K562 (cell line): ENCODE measurements around the gene MAP4K5. TPM values are rescaled to one million over a fixed set of nuclear protein-coding genes. Genes with fewer than 3 reads are reported as not detected.
A peak's percentile ranks its signal among the peaks of the same experiment; 100 is the strongest.

Experiments used
- BHLHE40 ChIP-seq: IDR thresholded peaks from 2 replicates; pipeline ENCODE4 v1.6.1; 2011; ENCODE audit warnings: low read length, improper control_type of control experiment
- EP400 ChIP-seq: fragments of 450-650 bp; IDR thresholded peaks from 2 replicates; pipeline ENCODE4 v1.6.1; 2017; ENCODE audit warnings: antibody characterized with exemption, mild to moderate bottlenecking, moderate library complexity
- FOXK2 ChIP-seq, 2 experiments: fragments of 450-650 bp; IDR thresholded peaks in 1 of 2; conservative IDR thresholded peaks in 1 of 2; 2 replicates each; pipeline ENCODE4 v1.6.1; 2016; ENCODE audit warnings: low read depth in 2 of 2, mild to moderate bottlenecking in 1 of 2
- GABPB1 ChIP-seq: sonication (generic); formaldehyde crosslinking; IDR thresholded peaks from 2 replicates; pipeline ENCODE4 v1.8.0; 2022; ENCODE audit warnings: mild to moderate bottlenecking, missing genetic modification reagents
- KAT2B ChIP-seq: IDR thresholded peaks from one replicate; pipeline ENCODE4 v1.6.1; 2012; ENCODE audit warnings: low read depth, mild to moderate bottlenecking, control low read depth, inconsistent platforms, low read length, moderate library complexity
- MXI1 ChIP-seq: IDR thresholded peaks from 2 replicates; pipeline ENCODE4 v1.6.1; 2011; ENCODE audit warnings: low read depth, mild to moderate bottlenecking, improper control_type of control experiment, low read length
- NR2C2 ChIP-seq, 2 experiments: fragments of 200-800 bp in 1 of 2; sonication (Bioruptor generic) in 1 of 2; sonication (generic) in 1 of 2; formaldehyde crosslinking in 1 of 2; IDR thresholded peaks; 2 replicates each; pipeline versions ENCODE4 v1.6.1 to v1.8.0; 2016 to 2022; ENCODE audit warnings: mild to moderate bottlenecking in 1 of 2, missing compliant biosample characterization in 1 of 2, missing genetic modification characterization in 1 of 2, missing genetic modification reagents in 1 of 2
- PHF20 ChIP-seq: fragments of 450-650 bp; IDR thresholded peaks from 2 replicates; pipeline ENCODE4 v1.6.1; 2018; ENCODE audit not compliant: partially characterized antibody
- RFX5 ChIP-seq: IDR thresholded peaks from 2 replicates; pipeline ENCODE4 v1.6.1; 2011; ENCODE audit warnings: low read depth, mild to moderate bottlenecking, improper control_type of control experiment, low read length
- SMARCA5 ChIP-seq: fragments of 450-650 bp; IDR thresholded peaks from 2 replicates; pipeline ENCODE4 v1.6.1; 2016
- SREBF1 ChIP-seq: fragments of 150-350 bp; IDR thresholded peaks from 2 replicates; pipeline ENCODE4 v1.6.1; 2014; ENCODE audit warnings: antibody characterized with exemption, low read depth, low read length, borderline replicate concordance
- TRIM24 ChIP-seq, 2 experiments: fragments of 450-650 bp; IDR thresholded peaks; 2 replicates each; pipeline ENCODE4 v1.6.1; 2016
- VEZF1 ChIP-seq: fragments of 200-800 bp; sonication (Bioruptor generic); IDR thresholded peaks from 2 replicates; pipeline ENCODE4 v1.6.1; 2017; ENCODE audit warnings: missing genetic modification characterization, missing compliant biosample characterization
- ZNF133 ChIP-seq: fragments of 250-450 bp; sonication (Bioruptor Pico); IDR thresholded peaks from 2 replicates; pipeline ENCODE4 v1.4.0; 2020; ENCODE audit warnings: mild to moderate bottlenecking
- ZNF408 ChIP-seq: fragments of 250-450 bp; sonication (Bioruptor Pico); IDR thresholded peaks from 2 replicates; pipeline ENCODE4 v1.4.0; 2020; ENCODE audit warnings: low read depth, mild to moderate bottlenecking, moderate library complexity
- polyA plus RNA-seq, 8 experiments: library from polyadenylated mRNA; depleted of rRNA in 4 of 8; stranded (reverse) in 5 of 8; unstranded in 3 of 8; fragments of >200 nt; fragmentation: Nextera tagmentation in 2 of 8; fragmentation: Illumina TruSeq in 1 of 8; extraction: Ambion mirVana in 2 of 8; extraction: Trizol in 1 of 8; gene quantifications; 2 replicates each; pipeline versions ENCODE4 v1.2.1 to v1.2.3, GENCODE V29; 2011 to 2014; ENCODE audit warnings: inconsistent platforms in 1 of 8, missing spikeins in 1 of 8
- total RNA-seq, 7 experiments: library from RNA; depleted of rRNA in 6 of 7; stranded (reverse); fragments of >200 nt in 6 of 7; fragmentation: Illumina TruSeq in 2 of 7; extraction: Trizol in 2 of 7; gene quantifications; 2 replicates each; pipeline versions ENCODE4 v1.2.1 to v1.2.3, GENCODE V29; 2011 to 2021; ENCODE audit warnings: low replicate concordance in 1 of 7
- TF ChIP-seq, protein P1 (sequence below): sonication (generic); formaldehyde crosslinking; IDR thresholded peaks from 2 replicates; pipeline ENCODE4 v1.9.0; 2022; ENCODE audit warnings: mild to moderate bottlenecking, missing genetic modification reagents
- TF ChIP-seq, protein P2 (sequence below), 2 experiments: fragments of 450-650 bp in 1 of 2; sonication (generic) in 1 of 2; formaldehyde crosslinking in 1 of 2; IDR thresholded peaks; 2 replicates each; pipeline versions ENCODE4 v1.7.1 to v1.9.0; 2016 to 2022; ENCODE audit warnings: inconsistent platforms in 1 of 2, mild to moderate bottlenecking in 1 of 2, missing genetic modification reagents in 1 of 2

The MAP4K5 gene
- total and polyA plus RNA-seq, 9 of the 15 experiments (the other 6 are each of a cell fraction or from before 2014, with no cell fraction given), result 5.9 to 29.4 (median 18.0) TPM

DNA sequence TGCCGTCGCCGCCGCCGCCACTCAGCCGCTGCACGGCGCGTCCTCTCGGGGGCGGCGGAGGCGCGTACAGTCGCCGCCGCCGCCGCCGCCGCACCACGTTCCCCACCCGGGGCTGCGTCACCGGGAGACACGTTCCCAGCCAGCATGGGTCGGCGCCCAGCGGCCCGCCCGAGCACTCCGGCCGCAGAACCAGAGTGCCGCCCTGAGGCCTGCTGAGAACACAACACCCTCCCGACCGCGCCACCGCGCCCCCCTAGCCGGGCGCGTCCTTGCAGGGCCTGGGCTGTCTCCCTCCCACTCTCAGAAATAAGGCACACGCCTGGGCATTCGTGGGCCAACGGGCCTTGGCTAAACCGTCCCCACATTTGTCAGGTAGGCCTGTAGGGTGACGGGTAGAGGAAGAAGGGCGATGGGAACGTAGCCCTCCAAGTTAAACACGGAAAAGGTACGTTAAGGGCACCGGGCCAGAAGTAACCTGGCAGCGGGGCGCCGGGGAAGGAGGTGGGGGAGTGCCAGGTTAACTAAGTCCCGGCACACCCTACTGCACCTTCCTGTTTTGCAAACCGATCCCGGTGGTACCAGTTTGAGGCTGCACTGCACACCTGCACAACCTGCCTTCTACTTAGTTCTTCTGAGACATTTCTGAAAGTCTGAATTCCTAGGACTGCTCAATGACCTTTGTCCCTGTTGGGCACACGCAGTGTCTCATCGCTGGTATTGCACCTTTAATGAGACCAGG is at the start of gene MAP4K5 (continued):
- TF ChIP-seq PHF20 (peak; percentile 4), SREBF1 (0 out of 2 replicates have a peak, but pooled peaks have one; percentile 44), VEZF1 (CRISPR knock-in tag) (peak; percentile 78), NR2C2 (CRISPR knock-in tag; IDR thresholded peaks at IDR 0.05) (0 out of 2 replicates have a peak, but pooled peaks have one; percentile 9), NR2C2 (tag; IDR thresholded peaks at IDR 0.05) (no peak), BHLHE40 (peak; percentile 75), TRIM24 (IDR thresholded peaks at IDR 0.05) (no peak), ZNF408 (CRISPR knock-in tag) (no peak), RFX5 (no peak), SMARCA5 (no peak), KAT2B (no peak), GABPB1 (peak; percentile 64; the same call in 1 of the 2 replicates), EP400 (peak; percentile 61; the same call in 1 of the 2 replicates), ZNF133 (CRISPR knock-in tag) (no peak), MXI1 (peak; percentile 66), FOXK2 (conservative IDR thresholded peaks at IDR 0.05 in 1 of 2, IDR thresholded peaks at IDR 0.05 in 1 of 2; ENCODE audit: low read depth in 2 of 2) (peak; percentile 44 to 60; a peak in 3 of 4 replicates)
- TF ChIP-seq, protein P1, sequence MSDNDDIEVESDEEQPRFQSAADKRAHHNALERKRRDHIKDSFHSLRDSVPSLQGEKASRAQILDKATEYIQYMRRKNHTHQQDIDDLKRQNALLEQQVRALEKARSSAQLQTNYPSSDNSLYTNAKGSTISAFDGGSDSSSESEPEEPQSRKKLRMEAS (CRISPR knock-in tag), result peak; percentile 61
- TF ChIP-seq, protein P2, sequence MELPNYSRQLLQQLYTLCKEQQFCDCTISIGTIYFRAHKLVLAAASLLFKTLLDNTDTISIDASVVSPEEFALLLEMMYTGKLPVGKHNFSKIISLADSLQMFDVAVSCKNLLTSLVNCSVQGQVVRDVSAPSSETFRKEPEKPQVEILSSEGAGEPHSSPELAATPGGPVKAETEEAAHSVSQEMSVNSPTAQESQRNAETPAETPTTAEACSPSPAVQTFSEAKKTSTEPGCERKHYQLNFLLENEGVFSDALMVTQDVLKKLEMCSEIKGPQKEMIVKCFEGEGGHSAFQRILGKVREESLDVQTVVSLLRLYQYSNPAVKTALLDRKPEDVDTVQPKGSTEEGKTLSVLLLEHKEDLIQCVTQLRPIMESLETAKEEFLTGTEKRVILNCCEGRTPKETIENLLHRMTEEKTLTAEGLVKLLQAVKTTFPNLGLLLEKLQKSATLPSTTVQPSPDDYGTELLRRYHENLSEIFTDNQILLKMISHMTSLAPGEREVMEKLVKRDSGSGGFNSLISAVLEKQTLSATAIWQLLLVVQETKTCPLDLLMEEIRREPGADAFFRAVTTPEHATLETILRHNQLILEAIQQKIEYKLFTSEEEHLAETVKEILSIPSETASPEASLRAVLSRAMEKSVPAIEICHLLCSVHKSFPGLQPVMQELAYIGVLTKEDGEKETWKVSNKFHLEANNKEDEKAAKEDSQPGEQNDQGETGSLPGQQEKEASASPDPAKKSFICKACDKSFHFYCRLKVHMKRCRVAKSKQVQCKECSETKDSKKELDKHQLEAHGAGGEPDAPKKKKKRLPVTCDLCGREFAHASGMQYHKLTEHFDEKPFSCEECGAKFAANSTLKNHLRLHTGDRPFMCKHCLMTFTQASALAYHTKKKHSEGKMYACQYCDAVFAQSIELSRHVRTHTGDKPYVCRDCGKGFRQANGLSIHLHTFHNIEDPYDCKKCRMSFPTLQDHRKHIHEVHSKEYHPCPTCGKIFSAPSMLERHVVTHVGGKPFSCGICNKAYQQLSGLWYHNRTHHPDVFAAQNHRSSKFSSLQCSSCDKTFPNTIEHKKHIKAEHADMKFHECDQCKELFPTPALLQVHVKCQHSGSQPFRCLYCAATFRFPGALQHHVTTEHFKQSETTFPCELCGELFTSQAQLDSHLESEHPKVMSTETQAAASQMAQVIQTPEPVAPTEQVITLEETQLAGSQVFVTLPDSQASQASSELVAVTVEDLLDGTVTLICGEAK (IDR thresholded peaks at IDR 0.05), result no peak
- TF ChIP-seq, protein P2 (CRISPR knock-in tag; IDR thresholded peaks at IDR 0.05), result no peak
